Spleen (tissue), 7 donors: Measurements from ENCODE around the gene NUDT4.

Experiments
- POLR2A ChIP-seq, 3 donors: fragments of 450-650 bp; IDR thresholded peaks; one replicate each; pipeline ENCODE4 v1.5.1; 2017; ENCODE audit warnings: antibody characterized with exemption in 3 of 3, mild to moderate bottlenecking in 1 of 3
- TF ChIP-seq, protein P1 (sequence below), 11 experiments: fragments of 200-600 bp in 7 of 11; fragments of 450-650 bp in 4 of 11; sonication (generic) in 4 of 11; IDR thresholded peaks in 8 of 11; conservative IDR thresholded peaks in 3 of 11; 1 replicate in 7 of 11; 2 replicates in 4 of 11; pipeline versions ENCODE4 v1.4.0 to v1.8.0; 2016 to 2021; ENCODE audit warnings: antibody characterized with exemption in 11 of 11, inconsistent platforms in 4 of 11, mild to moderate bottlenecking in 1 of 11
- donor health status: DM: no; HTN: no; CAD: no; lungs with moderate emphysema.
- donor health status: DM: no; HTN: no; CAD: no.
- donor health status: DM: no; HTN: no; CAD: no.

DNA sequence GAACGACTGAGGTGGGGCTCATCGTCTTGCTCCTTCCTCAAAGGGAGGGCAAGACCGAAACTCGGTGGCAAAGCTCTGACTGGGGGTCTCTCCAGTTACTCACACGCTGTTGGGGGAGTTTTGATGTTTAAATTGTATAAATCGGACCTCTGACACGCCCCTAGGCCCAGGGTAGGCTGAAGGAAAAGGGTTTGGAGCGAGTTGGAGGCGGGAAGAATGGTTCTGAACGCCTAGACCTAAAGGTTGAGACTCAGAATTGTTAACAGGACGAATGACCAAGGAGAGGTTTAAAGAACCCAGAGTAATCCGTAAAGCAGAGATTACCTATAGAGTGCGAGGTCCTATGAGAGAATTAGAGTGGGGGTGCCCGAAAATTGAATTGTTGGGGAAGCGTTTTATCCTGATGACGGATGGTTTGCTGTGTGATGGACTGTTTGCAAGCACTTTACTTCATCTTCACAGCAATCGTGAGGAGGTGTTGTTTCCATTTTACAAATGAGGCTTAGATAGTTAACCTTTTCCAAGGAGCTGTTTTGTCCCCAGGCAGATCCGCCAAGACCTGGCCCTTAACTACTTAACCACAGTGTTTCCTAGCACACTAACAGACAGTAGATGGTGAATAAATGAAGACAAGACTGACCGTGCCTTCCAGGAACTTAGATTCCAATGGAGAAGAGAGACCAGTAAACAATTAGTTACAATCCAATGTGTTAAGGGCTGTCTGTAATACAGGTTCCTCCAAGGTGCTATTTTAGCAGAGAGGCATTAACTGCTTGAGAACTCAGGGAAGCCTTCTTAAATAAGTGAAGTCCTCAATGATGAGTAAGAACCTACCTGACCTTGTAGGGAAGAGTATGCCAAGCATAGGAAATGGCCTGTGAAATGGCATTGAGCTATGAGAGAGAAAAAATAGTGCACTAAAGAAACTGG is 65.0 kb downstream of the NUDT4 start:
- no peak for TF ChIP-seq POLR2A (IDR thresholded peaks at IDR 0.05)
- TF ChIP-seq, protein P1, sequence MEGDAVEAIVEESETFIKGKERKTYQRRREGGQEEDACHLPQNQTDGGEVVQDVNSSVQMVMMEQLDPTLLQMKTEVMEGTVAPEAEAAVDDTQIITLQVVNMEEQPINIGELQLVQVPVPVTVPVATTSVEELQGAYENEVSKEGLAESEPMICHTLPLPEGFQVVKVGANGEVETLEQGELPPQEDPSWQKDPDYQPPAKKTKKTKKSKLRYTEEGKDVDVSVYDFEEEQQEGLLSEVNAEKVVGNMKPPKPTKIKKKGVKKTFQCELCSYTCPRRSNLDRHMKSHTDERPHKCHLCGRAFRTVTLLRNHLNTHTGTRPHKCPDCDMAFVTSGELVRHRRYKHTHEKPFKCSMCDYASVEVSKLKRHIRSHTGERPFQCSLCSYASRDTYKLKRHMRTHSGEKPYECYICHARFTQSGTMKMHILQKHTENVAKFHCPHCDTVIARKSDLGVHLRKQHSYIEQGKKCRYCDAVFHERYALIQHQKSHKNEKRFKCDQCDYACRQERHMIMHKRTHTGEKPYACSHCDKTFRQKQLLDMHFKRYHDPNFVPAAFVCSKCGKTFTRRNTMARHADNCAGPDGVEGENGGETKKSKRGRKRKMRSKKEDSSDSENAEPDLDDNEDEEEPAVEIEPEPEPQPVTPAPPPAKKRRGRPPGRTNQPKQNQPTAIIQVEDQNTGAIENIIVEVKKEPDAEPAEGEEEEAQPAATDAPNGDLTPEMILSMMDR (IDR thresholded peaks at IDR 0.05 in 8 of 11, conservative IDR thresholded peaks at IDR 0.05 in 3 of 11): no peak
